Germinal center (tissue), 1 donor: ENCODE results near the gene ARPC5.
A peak's percentile ranks its signal among the peaks of the same experiment; 100 is the strongest.
"Not testable (repeated sequence)": the region's sequence is repeated elsewhere in the genome, so short reads cannot be mapped to it uniquely, and the experiment has no call there.

Experiments
- DNase-seq: peaks from one replicate; pipeline ENCODE4 v3.0.0; 2012; ENCODE audit warnings: mixed read lengths, low spot score

The ARPC5 gene

GRCh38 chr1:183635606-183636333 is at the start of gene ARPC5:
Gene ARPC5, minus strand, starts transcription at chr1:183635783. Its CDS starts 124 bp downstream, at chr1:183635659.
- DNase-seq: peak; percentile 94

GRCh38 chr1:183685112-183685713 is 49.6 kb upstream of the ARPC5 start:
- peak; percentile 69 for DNase-seq

GRCh38 chr1:183679363-183679762 is 43.8 kb upstream of the ARPC5 start:
- DNase-seq: not testable (repeated sequence)

GRCh38 chr1:183678819-183679218 is 43.2 kb upstream of the ARPC5 start:
- no peak for DNase-seq

- no peak for DNase-seq
Measured at GRCh38 chr1:183676586-183677189, 41.1 kb upstream of the ARPC5 start.

GRCh38 chr1:183675883-183676585 is 40.5 kb upstream of the ARPC5 start:
- no peak for DNase-seq

GRCh38 chr1:183675381-183675780 is 39.8 kb upstream of the ARPC5 start:
- no peak for DNase-seq

- DNase-seq: no peak
Measured at GRCh38 chr1:183674886-183675285, 39.3 kb upstream of the ARPC5 start.

GRCh38 chr1:183674339-183674738 is 38.8 kb upstream of the ARPC5 start:
- no peak for DNase-seq

- no peak for DNase-seq
Measured at GRCh38 chr1:183673605-183674323, 38.2 kb upstream of the ARPC5 start.

GRCh38 chr1:183670169-183670568 is 34.6 kb upstream of the ARPC5 start:
- DNase-seq: no peak

GRCh38 chr1:183656355-183656754 is 20.8 kb upstream of the ARPC5 start:
- DNase-seq: no peak

GRCh38 chr1:183655562-183656075 is 20.0 kb upstream of the ARPC5 start:
- peak; percentile 75 for DNase-seq

- DNase-seq: no peak
Measured at GRCh38 chr1:183654706-183655105, 19.1 kb upstream of the ARPC5 start.

- DNase-seq: no peak
Measured at GRCh38 chr1:183653876-183654451, 18.4 kb upstream of the ARPC5 start.

- no peak for DNase-seq
Measured at GRCh38 chr1:183653462-183653794, 17.8 kb upstream of the ARPC5 start.

- DNase-seq: no peak
Measured at GRCh38 chr1:183652547-183653461, 17.2 kb upstream of the ARPC5 start, which contains the start of gene APOBEC4. Gene APOBEC4, minus strand, starts transcription at chr1:183653316. Its CDS starts 4,535 bp downstream, at chr1:183648781.

GRCh38 chr1:183652107-183652506 is 16.5 kb upstream of the ARPC5 start:
- DNase-seq: no peak

- no peak for DNase-seq
Measured at GRCh38 chr1:183651612-183652011, 16.0 kb upstream of the ARPC5 start.

- DNase-seq: no peak
Measured at GRCh38 chr1:183648042-183648441, 12.5 kb upstream of the ARPC5 start.
